ENCODE data around the gene RETREG3.
"Not testable (repeated sequence)": the region's sequence is repeated elsewhere in the genome, so short reads cannot be mapped to it uniquely, and the experiment has no call there.

The RETREG3 gene

DNA sequence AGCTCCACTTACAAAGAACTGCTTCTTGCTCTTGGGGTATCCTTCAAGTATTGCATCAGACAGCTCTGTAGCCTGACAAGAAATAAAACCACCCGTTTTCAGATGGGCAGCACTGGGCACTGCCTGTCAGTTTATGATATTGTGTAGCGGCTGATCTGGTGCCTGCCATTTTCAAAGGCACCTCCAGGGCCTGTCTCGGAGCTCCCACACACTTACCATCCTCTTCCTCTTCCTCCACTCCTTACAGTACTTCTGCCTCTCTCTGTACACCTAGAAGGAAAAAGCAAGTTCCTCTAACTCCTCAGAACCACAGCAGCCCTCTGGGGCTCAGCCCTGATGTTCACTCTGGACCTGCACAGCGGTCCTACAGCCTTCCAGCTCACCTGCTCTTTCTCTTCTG is 36.1 kb downstream of the RETREG3 start:
- DNase-seq (ENCODE audit: low read depth in 2 of 2): no peak

DNA sequence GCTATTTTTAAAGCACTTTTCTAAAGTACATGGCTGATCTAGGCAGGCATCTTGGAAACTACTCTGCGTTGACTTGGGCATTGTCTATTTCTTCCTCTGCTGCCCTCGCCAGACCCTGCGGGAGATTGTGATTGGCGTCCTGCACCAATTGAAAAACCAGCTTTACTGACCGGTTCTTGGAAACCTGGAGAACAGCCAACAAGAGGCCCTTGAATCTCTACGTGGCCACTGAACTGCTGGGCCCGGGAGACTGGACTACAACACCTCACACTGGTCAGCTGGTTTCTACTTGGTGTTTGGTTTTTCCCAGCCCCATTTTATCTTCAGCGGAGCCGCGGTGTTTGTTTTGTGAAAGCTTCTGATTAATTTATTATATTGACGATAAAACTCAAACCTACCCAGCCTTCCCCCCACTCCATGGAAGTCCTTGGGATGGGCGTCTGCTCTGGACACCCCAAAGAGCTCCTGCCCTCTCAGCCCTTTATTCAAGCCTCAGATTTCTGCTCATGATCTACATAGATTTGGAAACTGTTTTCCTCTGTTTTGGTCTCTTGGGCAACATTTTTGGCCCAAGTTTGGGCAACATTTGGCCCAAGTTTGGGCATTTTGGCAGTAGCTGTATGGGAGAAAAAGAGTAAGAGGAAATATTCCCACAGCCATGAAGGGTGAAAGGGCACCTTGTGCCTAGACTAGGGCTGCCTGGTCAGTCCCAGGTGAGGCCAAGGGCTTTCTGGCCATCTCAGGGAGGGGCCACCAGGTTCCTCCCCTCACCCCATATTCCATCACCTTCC is 37.5 kb downstream of the RETREG3 start:
- no peak for DNase-seq (ENCODE audit: low read depth in 2 of 2)

GRCh38 chr17:42568341-42569111 is 40.6 kb downstream of the RETREG3 start:
- no peak for DNase-seq (ENCODE audit: low read depth in 2 of 2)

- DNase-seq (ENCODE audit: low read depth in 2 of 2): peak; percentile 82 to 85
Observed at GRCh38 chr17:42566883-42567573, 42.1 kb downstream of the RETREG3 start, which contains the start of gene MLX. MLX (plus strand) TSS chr17:42567100; CDS start chr17:42567125, 25 bp downstream.

DNA sequence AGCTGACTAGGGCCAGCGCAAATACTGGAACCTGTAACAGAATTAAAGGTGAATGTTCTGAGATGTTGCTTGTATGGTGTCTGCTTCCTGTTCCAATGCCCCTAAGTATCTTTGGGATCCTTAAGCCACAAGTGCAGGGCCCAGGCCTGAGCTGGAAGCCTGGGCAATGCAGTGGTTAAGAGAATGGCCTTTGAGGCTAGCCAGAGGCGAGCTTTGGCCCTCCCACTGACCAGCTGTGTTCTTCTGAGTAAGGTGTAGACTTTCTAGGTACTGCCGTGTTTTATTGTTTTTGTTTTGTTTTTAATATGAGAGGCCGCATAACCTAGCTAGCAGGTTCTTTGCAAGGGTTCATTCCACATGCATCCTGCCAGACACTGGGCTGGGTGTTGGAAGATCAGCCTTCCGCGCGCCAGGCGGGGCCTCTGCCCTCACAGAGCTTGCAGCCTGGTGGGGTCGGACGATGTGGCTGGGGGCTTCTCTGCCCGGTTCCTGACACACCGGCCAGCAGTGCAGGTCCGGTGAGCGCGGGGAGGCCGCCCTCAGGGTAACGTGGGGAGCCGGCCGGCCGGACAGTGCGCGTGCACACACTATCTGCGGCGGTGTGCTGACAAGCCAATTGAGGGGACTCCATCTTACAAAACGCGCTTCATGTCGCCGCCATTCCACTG is 42.8 kb downstream of the RETREG3 start:
- no peak for DNase-seq (ENCODE audit: low read depth in 2 of 2)

DNA sequence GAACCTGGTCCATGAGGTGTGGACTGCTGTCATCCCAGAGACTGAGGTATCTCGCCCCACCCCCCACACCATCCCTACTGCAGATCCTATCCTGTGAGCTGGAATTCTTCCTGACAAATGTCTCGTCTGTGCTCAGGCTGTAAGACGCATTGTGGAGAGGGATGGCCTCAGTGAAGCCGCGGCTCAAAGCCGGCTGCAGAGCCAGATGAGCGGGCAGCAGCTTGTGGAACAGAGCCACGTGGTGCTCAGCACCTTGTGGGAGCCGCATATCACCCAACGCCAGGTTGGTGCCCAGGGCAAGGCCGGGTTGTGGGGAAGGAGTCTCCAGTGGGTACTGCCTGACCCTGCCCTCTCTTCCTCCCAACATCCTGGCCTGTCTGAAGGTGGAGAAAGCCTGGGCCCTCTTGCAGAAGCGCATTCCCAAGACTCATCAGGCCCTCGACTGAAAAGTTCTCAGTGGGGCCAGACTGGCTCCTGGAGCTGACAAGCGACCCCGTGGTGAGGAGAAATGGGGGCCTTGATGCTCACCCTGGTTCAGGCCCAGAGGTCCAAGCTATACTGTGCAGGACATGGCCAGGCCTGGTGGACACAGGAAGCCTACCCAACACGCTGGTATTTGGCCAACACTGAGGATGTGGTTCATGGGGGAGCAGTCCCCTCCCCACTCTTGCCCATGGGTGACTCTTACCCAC is 43.5 kb downstream of the RETREG3 start:
- DNase-seq (ENCODE audit: low read depth in 2 of 2): no peak

DNA sequence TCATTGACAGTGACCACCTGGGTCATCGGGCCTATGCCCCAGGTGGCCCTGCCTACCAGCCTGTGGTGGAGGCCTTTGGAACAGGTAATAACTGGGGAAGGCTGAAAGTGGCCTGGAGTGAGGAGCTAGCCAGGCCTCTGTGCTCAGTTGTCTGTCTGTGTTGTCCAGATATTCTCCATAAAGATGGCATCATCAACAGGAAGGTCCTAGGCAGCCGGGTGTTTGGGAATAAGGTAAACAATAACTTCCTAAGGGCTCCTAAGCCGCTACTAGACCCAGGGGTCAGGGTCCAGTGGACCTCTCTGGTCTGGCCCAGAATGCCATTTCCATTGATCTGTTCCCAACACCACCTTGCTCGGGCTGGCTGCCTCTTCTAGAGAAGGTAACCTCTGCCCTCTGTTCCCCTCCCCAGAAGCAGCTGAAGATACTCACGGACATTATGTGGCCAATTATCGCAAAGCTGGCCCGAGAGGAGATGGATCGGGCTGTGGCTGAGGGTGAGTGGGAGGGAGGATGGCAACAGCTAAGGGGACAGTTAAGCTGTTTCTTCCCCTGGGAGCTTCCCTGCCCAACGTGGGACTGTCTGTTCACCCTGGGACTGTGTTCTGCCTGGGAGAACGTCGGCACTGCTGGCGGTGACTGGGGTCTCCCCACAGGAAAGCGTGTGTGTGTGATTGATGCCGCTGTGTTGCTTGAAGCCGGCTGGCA is 44.2 kb downstream of the RETREG3 start:
- no peak for DNase-seq (ENCODE audit: low read depth in 2 of 2)

GRCh38 chr17:42563950-42564349 is 45.2 kb downstream of the RETREG3 start:
- no peak for DNase-seq (ENCODE audit: low read depth in 2 of 2)

DNA sequence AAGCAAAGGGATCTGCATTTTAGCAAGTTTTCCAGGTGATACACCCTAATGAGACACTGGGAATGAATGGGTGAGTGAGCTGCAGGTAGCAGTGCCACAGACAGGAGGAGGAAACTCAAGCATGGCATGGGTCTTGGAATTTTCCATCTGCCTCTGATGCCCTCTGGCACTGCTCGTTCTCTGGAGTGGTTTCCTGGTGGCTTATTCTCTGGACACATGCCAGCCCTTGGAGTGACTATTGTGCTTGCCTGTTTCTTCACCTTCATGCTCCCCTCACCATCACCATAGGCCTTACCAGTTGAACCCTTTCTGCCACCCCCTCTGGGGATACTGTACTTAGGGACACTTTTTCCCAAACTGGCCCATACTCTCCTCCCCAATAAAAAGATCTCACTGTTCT is 45.6 kb downstream of the RETREG3 start:
- DNase-seq (ENCODE audit: low read depth in 2 of 2): no peak

DNA sequence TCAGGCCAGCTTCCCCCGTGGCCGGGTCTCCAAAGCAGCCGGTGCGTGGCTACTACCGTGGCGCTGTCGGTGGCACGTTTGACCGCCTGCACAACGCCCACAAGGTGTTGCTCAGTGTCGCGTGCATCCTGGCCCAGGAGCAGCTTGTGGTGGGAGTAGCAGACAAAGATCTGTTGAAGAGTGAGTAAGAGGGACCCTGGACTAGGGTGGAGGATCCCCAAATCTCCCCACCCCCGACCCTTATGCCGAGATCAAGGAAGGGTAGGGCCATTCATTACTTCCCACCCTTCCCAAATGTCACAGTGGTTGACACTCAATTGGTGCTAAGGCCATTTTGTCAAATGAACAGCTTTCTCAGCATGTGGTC is 46.0 kb downstream of the RETREG3 start:
- DNase-seq (ENCODE audit: low read depth in 2 of 2): no peak

GRCh38 chr17:42562388-42563142 is 46.6 kb downstream of the RETREG3 start:
- DNase-seq (ENCODE audit: low read depth in 2 of 2): no peak

DNA sequence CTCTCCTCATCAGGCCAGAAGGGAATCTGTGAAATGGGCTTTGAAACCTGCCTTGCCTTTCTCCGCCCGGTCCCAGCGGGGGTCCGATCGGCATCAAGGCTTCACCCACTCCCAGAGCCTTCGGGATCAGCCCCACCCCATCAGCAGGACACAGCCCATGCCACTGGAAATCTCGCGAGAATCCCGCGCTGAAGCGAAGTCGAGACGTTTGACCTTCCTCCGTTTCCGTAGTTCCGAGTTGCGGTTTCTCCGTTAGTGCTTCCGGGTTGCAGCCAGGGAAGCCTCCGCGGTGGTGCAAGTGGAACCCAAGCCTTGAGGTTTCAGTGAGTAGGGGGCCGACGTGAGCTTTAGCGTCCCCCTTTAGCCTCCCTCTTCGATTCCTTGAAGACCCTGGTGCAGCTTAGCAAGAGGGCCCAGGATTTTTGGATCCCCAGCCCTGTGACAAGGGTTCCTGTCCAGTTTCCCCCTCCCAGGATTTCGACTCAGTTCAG is 47.2 kb downstream of the RETREG3 start, which contains the start of gene COASY:
COASY (plus strand) TSS at position 252 of the 491 bp plus-strand sequence. CDS start 475 bp downstream, outside the sequence.
- DNase-seq (ENCODE audit: low read depth in 2 of 2): peak; percentile 77 to 86

- DNase-seq (ENCODE audit: low read depth in 2 of 2): no peak
Observed at GRCh38 chr17:42560246-42560645, 48.9 kb downstream of the RETREG3 start.

DNA sequence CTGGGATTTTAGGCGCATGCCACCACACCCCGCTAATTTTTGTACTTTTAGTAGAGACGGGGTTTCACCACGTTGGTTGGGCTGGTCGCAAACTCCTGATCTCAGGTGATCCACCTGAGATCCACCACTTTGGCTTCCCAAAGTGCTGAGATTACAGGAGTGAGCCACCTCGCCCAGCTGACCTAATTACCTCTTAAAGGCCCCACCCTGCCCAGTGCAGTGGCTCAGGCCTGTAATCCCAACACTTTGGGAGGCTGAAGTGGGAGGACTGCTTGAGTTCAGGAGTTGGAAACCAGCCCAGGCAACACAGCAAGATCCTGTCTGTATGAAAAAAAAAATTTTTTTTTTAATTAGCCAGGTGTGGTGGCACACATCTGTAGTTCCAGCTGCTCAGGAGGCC is 50.1 kb downstream of the RETREG3 start:
- DNase-seq (ENCODE audit: low read depth in 2 of 2): no peak

DNA sequence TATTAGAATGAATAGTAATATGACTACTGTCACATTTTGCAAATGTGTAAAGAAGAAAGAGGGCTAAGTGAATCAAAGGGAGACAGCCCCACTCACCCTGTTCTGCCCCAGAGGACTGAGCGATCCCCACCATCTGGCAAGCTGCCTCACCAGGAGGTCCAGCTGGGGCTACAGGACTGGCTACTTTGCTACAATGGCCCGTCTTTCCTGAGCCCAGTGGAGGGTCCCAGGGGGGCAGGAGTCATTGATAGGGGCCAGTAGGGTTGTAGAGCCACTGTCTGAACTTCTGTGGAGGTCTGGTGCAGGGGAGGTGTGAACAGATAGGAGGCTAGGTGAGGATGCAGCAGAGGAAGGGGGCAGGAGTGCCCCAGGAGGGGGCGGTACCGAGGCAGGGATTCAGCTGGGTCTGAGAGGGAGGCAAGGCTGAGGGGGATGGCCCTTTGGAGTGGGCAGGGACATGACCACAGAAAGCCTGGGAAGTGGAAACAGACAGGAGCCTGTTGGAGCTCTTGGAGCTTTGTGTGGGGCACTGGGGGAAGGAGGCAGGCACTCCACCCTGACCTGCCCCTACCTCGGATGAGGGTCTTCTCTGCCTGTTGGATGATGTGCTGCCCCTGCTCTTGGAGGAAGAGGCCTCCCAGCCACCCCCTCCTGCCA is 53.1 kb downstream of the RETREG3 start:
- DNase-seq (ENCODE audit: low read depth in 2 of 2): not testable (repeated sequence)

DNA sequence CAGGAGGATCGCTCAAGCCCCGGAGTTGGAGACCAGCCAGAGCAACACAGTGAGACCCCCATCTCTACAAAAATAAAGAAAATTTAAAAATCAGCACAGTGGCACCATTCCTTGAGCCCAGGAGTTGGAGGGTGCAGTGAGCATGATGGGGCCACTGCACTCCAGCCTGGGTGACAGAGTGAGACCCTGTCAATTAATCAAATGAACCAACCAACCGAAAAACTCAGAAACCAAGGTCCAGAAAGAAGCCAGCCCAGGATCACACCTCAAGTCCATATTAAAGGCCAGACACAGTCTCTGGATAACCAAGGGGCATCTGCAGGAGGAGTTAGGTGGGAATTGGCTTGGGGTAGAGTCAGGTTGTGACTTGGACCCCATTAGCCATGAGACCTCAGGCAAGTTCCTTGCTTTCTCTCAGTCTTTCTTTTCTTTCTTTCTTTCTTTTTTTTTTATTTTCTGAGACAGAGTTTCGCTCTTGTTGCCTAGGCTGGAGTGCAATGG is 54.0 kb downstream of the RETREG3 start:
- DNase-seq (ENCODE audit: low read depth in 2 of 2): no peak

DNA sequence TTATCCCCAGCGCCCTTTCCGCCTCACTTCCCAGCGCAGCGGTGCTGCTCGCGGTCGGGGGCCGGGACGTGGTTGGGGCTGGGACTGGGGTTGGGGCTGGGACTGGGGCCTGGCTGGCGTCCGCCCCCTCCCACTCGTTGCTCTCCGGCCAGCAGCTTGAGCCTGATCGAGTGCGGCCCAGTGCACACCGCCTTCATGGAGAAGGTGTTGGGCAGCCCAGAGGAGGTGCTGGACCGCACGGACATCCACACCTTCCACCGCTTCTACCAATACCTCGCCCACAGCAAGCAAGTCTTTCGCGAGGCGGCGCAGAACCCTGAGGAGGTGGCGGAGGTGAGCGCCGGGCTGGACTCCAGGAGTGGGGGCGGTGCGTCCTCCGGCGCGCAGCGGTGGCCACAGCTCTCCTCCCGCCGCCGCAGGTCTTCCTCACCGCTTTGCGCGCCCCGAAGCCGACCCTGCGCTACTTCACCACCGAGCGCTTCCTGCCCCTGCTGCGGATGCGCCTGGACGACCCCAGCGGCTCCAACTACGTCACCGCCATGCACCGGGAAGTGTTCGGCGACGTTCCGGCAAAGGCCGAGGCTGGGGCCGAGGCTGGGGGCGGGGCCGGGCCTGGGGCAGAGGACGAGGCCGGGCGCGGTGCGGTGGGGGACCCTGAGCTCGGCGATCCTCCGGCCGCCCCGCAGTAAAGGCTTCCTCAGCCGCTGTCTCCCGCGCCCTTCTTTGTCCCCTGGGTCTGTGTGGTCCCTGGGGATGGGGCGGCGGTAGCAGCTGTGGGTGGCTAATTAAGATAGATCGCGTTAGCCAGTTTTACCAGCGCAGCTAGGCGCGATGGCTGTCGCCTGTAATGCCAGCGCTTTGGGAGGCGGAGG is 54.7 kb downstream of the RETREG3 start:
- DNase-seq (ENCODE audit: low read depth in 2 of 2): peak; percentile 50

DNA sequence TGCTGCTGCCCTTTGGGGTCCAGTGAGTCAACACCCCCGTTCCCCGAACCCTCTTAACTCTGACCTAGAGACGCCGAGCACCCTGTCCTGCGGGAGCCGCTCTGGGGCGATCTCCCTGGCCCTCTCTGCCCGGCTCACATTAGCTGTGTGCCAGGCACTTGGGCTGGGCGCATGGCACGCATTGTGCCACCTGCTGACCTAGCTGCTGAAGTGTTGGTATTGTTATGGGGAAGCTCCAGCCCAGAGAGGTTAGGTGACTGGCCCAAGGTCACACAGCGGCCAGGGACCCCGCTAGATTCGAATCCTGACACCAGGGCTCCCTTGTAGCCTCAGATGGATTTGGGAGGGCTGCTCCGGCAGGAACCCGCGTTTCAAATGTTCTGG is 55.3 kb downstream of the RETREG3 start:
- DNase-seq (ENCODE audit: low read depth in 2 of 2): no peak
